HL-60/S4 treated with phorbol 12-myristate 13-acetate at 8.2 ng/mL for 4 days and 3 days (cell line): Measurements from ENCODE around the gene RGS3.

Experiments used
- in situ Hi-C: fragments of 300-500 bp; cut with MboI; formaldehyde crosslinking; loops from 2 replicates; pipeline ENCODE4 v1.15.0; 2022; ENCODE audit warnings: low sequenced_read_pairs

The RGS3 gene

DNA sequence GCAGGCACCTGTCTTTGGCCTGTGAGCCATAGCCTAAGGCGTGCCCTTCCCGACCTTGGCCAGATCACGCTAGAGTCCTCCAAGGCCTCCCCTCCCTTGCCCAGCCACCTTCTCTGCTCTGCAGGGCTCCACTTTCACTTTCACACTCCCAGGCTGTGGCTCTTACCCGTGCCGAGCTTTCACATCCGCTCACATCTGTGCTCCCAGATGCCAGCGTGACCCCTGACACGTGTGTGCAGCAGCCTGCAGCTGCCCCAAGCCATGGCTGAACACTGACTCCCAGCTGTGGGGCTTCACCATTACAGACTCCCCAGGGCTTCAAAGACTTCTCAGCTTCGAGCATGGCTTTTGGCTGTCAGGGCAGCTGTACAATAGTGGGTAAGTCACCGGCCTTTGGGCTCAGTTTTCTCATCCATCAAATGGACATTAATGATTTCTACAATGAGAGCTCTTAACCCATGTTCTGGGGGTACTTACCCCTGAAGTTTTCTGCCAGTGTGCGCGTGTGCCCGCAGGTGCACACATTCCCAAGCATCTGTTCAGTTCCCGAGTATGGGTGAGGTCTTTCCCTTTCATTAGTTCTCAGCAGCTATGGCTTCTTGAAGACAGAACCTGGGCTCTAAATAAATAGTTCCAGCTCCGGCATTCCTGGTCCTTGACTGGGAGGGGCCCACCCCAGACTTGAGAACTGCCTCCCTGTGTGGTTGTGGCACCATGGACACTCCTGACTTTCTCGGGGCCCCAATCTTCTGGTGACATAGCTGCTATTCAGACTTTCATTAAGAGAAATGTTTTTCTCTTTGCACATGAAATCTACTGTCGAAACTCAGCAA, 118.6 kb downstream of the RGS3 start:
- in situ Hi-C loops: loop anchor here (10.0 kb wide), 1 partner anchor 67 kb away; no protein-coding TSS in a partner anchor

GRCh38 chr9:113582698-113583200, 119.2 kb downstream of the RGS3 start:
- in situ Hi-C loops: loop anchor here (10.0 kb wide), 1 partner anchor 68 kb away; no protein-coding TSS in a partner anchor

DNA sequence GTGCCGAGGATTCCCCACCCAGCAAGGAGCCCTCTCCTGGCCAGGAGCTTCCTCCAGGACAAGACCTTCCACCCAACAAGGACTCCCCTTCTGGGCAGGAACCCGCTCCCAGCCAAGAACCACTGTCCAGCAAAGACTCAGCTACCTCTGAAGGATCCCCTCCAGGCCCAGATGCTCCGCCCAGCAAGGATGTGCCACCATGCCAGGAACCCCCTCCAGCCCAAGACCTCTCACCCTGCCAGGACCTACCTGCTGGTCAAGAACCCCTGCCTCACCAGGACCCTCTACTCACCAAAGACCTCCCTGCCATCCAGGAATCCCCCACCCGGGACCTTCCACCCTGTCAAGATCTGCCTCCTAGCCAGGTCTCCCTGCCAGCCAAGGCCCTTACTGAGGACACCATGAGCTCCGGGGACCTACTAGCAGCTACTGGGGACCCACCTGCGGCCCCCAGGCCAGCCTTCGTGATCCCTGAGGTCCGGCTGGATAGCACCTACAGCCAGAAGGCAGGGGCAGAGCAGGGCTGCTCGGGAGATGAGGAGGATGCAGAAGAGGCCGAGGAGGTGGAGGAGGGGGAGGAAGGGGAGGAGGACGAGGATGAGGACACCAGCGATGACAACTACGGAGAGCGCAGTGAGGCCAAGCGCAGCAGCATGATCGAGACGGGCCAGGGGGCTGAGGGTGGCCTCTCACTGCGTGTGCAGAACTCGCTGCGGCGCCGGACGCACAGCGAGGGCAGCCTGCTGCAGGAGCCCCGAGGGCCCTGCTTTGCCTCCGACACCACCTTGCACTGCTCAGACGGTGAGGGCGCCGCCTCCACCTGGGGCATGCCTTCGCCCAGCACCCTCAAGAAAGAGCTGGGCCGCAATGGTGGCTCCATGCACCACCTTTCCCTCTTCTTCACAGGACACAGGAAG, 120.2 kb downstream of the RGS3 start:
- in situ Hi-C loops: loop anchor here (10.0 kb wide), 1 partner anchor 69 kb away; no protein-coding TSS in a partner anchor

DNA sequence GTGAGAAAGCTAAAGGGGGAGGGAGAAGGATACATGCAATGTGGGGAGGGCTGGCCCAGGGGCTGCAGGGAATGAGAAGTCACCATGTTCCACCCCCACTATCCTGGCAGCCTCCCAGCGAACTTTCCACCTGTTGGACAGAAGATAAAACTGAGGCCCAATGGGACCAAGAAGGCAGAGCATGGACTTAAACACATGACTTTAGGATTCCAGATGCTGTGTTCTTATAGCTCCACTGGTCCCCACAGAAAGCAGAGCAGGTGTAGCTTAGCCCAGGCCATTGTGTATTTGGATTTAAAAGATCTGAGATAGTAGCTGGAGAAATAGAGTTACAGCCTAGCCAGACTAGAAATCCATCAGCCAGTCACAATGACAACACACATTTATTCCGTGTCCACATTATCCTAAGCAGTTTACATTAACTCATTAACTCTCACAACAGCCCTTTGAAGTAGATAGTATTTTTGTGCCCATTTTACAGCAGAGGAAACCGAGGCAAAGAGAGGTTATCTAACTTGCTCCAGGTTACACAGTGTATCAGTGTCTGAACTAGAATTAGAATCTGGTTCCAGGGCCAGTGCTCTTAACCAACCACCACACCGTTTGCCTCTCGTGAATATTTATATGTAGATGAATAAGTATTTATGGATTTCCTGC, 121.0 kb downstream of the RGS3 start:
- in situ Hi-C loops: loop anchor here (10.0 kb wide), 1 partner anchor 70 kb away; no protein-coding TSS in a partner anchor

- in situ Hi-C loops: loop anchor here (10.0 kb wide), 1 partner anchor 70 kb away; no protein-coding TSS in a partner anchor
These were observed 121.5 kb downstream of the RGS3 start for GRCh38 chr9:113585085-113585442.

DNA sequence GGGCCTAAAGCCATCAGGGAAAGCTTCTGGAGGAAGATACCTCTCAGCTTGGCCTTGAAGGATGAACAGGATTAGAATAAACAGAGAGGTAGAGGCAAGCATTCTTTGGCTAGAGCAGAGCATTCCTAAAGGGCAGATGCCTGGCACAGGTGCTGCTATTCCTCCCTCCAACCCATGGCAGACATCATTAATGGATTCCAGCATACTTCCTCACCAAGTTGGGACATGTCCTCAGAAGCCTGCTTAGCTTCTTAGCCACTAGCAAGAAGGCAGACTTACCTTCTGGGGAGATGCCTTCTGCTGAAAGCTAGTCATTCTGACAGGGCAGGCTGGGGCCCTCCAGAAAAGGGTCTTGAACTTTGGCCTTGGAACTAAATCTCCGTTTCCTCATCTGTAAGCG, 122.0 kb downstream of the RGS3 start:
- in situ Hi-C loops: loop anchor here (10.0 kb wide), 1 partner anchor 71 kb away; no protein-coding TSS in a partner anchor

DNA sequence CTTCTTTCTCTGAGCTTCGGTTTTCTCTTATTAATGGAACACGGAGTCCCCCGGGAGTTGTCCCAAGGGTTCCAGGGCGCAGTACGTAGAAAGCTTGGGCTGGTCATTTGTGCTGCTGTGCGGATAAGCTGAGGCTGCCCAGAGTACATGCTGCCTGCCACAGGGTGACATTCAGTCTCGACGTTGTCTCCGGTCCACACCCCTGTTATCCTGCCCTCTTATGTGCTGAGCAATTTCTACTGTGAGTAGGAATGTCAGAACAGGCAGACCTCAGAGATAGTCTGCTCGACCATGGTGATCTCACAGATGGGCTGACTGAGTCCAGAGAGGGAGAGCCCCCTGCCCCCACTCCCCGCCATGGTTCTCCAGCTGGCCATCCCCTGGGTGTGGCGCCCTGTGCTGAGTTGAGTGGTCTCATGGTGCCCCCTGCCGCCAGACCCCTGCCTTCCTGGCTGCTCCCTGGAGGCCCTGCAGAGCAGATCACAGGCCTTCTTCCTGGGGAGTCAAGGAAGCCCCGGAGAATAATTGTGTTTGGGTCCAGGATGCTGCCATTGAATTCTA, 124.0 kb downstream of the RGS3 start:
- in situ Hi-C loops: loop anchor here (10.0 kb wide), 1 partner anchor 73 kb away; no protein-coding TSS in a partner anchor

- in situ Hi-C loops: loop anchor here (10.0 kb wide), 1 partner anchor 74 kb away; no protein-coding TSS in a partner anchor
These were observed 124.8 kb downstream of the RGS3 start for GRCh38 chr9:113588242-113588810.

DNA sequence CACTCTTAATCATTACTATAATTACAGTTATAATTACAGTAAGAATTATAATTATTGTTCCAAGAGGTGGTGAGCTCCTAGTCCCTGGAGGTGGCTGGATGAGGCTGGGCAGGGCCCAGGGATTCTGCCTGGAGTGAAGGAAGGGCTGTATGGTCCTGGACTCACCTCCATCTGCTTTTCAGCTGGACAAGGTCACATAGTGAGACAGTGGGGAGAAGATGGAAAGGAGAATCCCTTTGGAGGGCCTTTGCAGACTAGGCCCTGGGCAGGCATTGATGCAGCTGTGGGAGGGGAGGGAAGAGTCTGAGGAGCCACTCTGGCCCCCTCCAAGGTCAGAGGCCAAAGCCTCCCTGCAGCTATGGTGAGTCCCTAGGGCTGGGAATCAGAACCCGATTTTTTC, 125.4 kb downstream of the RGS3 start:
- in situ Hi-C loops: loop anchor here (10.0 kb wide), 1 partner anchor 74 kb away; no protein-coding TSS in a partner anchor

GRCh38 chr9:113589407-113589806, 125.9 kb downstream of the RGS3 start:
- in situ Hi-C loops: loop anchor here (10.0 kb wide), 1 partner anchor 75 kb away; no protein-coding TSS in a partner anchor

DNA sequence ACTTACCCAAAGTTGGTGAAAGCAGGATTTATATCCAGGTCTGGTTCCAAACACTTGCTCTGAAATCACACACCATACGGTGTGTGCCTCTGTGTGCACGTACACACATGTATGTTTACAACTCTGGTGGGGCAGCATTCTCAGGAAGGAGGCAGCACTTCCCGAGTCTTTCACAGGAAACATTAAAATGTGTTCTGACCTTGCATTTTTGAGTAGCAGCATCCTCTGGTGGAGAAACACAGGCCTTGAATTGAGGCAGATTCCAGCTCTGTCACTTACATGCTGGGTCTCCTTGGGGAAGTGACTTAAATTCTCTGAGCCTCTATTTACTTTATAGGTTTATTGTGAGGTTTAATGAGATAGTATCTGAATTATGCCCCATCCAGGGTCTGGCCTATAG, 126.4 kb downstream of the RGS3 start:
- in situ Hi-C loops: loop anchor here (10.0 kb wide), 3 partner anchors 65 to 135 kb away; no protein-coding TSS in a partner anchor

DNA sequence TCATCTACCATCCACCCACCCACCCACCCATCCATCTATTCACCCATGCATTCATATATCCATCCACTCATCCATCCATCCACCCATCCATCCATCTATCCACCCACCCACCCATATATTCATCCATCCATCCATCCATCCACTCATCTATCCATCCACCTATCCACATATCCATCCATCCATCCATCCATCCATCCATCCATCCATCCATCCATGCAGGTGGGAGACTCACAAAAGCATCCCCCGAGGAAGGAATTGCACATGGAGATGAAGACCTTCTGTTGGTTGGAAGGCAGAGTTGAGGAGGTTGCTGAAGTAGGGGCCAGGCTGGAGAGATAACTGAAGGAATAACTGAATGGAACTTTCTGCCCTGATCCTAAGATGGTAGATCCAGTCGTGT, 126.9 kb downstream of the RGS3 start:
- in situ Hi-C loops: loop anchor here (10.0 kb wide), 2 partner anchors 64 to 136 kb away; no protein-coding TSS in a partner anchor

DNA sequence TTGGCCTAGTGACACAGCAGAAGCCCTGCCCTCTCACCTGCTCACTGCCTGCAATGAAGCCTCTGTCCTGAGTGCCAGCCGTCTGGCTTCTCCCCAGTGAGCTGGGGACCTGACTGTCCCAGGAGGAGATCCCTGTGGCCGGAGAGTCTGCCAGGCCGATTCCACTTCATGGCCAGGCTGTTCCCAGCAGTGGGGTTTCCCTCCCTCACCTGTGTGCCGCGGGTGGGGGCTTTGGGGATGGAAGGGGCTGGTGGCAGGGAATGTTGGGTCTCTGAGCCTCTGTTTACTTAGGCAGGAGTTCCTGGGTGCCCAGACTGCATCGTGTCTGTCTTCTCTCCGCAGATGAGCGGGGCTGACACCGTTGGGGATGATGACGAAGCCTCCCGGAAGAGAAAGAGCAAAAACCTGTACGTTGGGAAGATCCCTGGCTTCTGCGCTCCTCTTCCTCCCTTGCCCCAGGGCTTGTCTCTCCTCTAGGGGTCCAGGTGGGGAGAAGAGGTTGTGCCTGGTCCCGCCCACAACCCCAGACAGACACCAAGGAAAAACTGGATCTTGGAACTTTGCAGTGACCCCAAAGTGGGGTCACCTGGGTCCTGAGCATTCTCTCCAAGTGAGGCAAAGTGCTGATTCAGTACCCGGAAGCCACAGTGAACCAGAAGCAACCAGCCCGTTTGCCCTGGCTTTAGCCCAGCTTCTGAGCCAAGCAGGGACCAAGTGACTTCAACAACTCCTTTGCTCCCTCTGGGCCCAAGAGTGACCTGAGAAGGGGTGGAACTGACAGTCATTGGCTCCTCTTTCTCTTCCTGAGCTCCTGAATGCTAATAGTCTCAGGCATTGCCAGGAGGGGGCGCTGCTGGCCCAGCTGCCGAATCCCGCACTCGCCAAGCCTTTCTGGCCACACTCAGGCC, 127.7 kb downstream of the RGS3 start:
- in situ Hi-C loops: loop anchor here (10.0 kb wide), 2 partner anchors 64 to 136 kb away; no protein-coding TSS in a partner anchor

- in situ Hi-C loops: loop anchor here (10.0 kb wide), 2 partner anchors 63 to 137 kb away; no protein-coding TSS in a partner anchor
These were observed 128.5 kb downstream of the RGS3 start for GRCh38 chr9:113591899-113592625.

- in situ Hi-C loops: loop anchor here (10.0 kb wide), 2 partner anchors 62 to 138 kb away; no protein-coding TSS in a partner anchor
These were observed 129.5 kb downstream of the RGS3 start for GRCh38 chr9:113592876-113593575.

- in situ Hi-C loops: loop anchor here (10.0 kb wide), 2 partner anchors 61 to 139 kb away; no protein-coding TSS in a partner anchor
These were observed 130.3 kb downstream of the RGS3 start for GRCh38 chr9:113593682-113594281.
